ENCODE results near the gene NR6A1.

The NR6A1 gene

DNA sequence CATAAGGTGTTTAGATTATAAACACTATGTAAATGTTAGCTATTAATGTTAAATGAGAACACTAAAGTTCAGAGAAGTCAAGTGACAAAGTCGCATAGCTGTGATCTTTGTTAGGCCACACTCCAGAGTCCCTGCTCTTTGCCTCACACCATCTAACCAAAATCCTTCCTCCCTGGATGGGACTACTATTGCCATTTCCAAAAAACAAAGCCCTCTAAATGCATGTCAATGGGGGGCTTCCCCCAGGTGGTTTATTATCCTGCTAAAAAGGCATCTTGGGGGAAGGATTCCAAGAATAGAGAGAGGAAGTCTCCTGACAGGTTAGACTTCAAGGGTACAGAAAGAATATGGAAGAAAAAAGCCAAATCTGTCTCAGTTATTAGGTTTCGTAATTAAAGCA is 10.4 kb downstream of the NR6A1 start:
- in situ Hi-C loops (cut with HindIII; ENCODE audit: low sequenced_read_pairs): no loop called here
- DNase-seq (ENCODE audit: low read depth): no peak
- H3K4me3 ChIP-seq (ENCODE audit: low read depth, low read length): no peak overlapping the region
- TF ChIP-seq, protein P1, sequence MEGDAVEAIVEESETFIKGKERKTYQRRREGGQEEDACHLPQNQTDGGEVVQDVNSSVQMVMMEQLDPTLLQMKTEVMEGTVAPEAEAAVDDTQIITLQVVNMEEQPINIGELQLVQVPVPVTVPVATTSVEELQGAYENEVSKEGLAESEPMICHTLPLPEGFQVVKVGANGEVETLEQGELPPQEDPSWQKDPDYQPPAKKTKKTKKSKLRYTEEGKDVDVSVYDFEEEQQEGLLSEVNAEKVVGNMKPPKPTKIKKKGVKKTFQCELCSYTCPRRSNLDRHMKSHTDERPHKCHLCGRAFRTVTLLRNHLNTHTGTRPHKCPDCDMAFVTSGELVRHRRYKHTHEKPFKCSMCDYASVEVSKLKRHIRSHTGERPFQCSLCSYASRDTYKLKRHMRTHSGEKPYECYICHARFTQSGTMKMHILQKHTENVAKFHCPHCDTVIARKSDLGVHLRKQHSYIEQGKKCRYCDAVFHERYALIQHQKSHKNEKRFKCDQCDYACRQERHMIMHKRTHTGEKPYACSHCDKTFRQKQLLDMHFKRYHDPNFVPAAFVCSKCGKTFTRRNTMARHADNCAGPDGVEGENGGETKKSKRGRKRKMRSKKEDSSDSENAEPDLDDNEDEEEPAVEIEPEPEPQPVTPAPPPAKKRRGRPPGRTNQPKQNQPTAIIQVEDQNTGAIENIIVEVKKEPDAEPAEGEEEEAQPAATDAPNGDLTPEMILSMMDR (IDR thresholded peaks at IDR 0.05; ENCODE audit: low read depth, low read length, missing control alignments): no peak

DNA sequence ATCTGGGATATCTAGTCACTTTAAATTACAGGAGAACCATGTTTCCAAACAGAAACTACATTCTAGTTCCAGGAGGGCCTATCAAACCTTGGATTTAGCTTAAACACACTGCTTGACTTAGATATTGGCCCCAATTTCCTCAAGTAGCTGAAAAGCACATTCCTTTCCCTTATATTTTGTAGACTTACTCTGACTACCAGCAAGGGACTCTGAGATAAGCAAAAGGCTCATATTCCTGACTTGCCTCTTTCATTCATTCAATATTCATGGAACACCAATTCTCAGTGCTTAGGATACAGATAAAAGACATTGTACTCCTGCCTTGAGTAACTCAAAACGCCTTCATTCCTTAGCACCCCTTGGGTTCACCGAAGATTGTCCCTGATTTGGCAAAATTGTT is 11.8 kb downstream of the NR6A1 start:
- in situ Hi-C loops (cut with HindIII; ENCODE audit: low sequenced_read_pairs): no loop called here
- DNase-seq (ENCODE audit: low read depth): no peak
- H3K4me3 ChIP-seq (ENCODE audit: low read depth, low read length): no peak overlapping the region
- TF ChIP-seq, protein P1 (IDR thresholded peaks at IDR 0.05; ENCODE audit: low read depth, low read length, missing control alignments): no peak

DNA sequence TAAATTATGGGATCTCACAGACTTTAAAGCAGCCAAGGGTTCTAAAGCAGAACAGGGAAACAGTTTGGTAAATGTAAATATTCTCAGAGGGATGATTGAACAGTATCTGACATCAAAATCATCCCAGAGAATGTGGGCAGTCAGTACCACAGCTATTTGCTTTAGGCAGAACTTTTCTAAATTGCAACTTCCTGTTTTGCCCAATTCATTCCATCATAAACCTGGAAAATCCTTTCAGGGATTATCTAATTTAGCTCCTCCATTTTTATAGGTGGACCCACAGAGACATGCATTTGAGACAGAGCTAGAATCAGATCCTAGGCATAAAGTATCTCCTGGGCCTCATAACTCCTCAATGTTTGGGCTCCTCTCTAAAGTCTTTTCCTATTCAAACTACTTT is 12.4 kb downstream of the NR6A1 start:
- no peak overlapping the region for H3K4me3 ChIP-seq (ENCODE audit: low read depth, low read length)
- DNase-seq (ENCODE audit: low read depth): no peak
- in situ Hi-C loops (cut with HindIII; ENCODE audit: low sequenced_read_pairs): no loop called here
- TF ChIP-seq, protein P1 (IDR thresholded peaks at IDR 0.05; ENCODE audit: low read depth, low read length, missing control alignments): no peak

DNA sequence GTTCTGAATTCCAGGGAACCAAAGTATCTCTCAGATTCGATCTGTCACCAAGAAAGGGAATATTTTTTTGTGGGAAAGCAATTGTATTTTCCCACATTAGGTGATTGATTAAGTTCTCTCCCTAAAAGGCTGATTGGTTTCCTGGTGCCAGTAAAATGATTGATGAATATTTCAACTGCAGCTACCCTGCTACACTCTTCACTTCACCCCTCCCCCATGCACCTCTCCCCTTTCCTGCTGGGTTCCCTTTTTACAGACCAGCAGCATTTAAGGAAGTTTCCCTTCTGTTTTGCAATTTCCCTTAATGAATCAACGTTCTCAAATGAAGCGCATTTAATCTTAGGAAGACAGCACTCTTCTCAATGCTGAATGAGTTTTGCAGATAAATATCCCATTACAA is 13.1 kb downstream of the NR6A1 start:
- H3K4me3 ChIP-seq (ENCODE audit: low read depth, low read length): no peak overlapping the region
- in situ Hi-C loops (cut with HindIII; ENCODE audit: low sequenced_read_pairs): no loop called here
- TF ChIP-seq, protein P1 (IDR thresholded peaks at IDR 0.05; ENCODE audit: low read depth, low read length, missing control alignments): no peak
- no peak for DNase-seq (ENCODE audit: low read depth)

DNA sequence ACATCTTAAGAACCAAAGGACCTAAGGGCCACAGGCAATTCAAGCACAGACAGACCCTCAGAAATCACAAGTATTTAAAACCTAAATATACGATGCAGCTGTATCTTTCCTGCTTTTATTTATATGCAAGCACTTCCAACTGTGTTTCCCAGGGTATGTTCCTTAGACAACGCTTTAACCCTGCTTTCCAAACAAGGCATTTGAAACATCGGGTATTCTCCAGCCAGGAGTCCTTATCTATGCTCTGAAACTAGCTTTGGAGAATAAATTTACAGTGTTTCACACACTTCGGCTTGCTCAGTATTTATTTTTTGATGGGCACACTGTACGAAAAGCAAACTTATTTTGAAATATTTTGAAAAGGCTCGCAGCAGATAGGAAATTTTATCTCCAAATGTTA is 13.5 kb downstream of the NR6A1 start:
- H3K4me3 ChIP-seq (ENCODE audit: low read depth, low read length): no peak overlapping the region
- in situ Hi-C loops (cut with HindIII; ENCODE audit: low sequenced_read_pairs): no loop called here
- TF ChIP-seq, protein P1 (IDR thresholded peaks at IDR 0.05; ENCODE audit: low read depth, low read length, missing control alignments): no peak

DNA sequence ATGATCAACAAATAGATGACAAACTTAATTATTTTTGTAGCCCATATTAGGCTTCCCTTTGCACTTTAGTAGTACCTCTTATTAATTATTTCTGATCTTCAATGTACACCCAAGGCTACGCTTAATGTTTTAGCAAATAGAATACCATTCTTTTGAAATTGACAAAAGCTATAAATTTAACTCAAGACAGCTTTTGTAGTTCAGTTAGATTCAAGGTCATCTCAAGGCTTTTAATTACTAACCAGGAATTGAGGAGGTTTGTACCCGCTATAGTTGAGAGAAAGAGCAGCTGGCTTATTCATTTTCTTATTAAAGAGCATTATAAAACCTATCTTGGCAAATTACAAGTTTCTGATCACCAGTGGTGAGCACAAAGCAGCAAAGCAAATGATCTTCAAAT is 15.1 kb downstream of the NR6A1 start:
- DNase-seq (ENCODE audit: low read depth): no peak
- TF ChIP-seq, protein P1 (IDR thresholded peaks at IDR 0.05; ENCODE audit: low read depth, low read length, missing control alignments): no peak
- H3K4me3 ChIP-seq (ENCODE audit: low read depth, low read length): no peak overlapping the region
- in situ Hi-C loops (cut with HindIII; ENCODE audit: low sequenced_read_pairs): no loop called here

More for the DNA sequence above, 13.5 kb downstream of the NR6A1 start:
- DNase-seq (ENCODE audit: low read depth): no peak

DNA sequence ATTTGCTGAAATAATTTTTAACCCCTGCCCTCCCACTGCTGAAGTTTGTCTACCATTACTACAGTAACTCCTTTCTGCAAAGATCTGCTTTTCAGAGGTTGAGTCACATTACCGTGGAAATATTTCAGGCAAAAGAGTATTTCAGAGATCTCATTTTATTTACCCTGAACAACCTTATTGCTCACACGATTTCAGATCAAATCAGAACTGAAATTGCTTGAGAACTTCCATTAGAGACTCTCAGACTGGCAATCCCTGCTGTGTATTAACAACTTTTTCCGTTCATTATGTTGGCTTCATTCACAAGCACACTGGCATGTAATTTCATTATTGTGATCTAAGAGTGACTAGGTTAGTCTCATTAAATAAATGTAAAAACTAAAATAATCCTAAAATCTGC is 16.1 kb downstream of the NR6A1 start:
- no peak overlapping the region for H3K4me3 ChIP-seq (ENCODE audit: low read depth, low read length)
- TF ChIP-seq, protein P1 (IDR thresholded peaks at IDR 0.05; ENCODE audit: low read depth, low read length, missing control alignments): no peak
- in situ Hi-C loops (cut with HindIII; ENCODE audit: low sequenced_read_pairs): no loop called here
- DNase-seq (ENCODE audit: low read depth): no peak

All from astrocyte of the cerebellum (primary cell).